ENCODE results near the gene TEX101.
"Not testable (repeated sequence)": the region's sequence is repeated elsewhere in the genome, so short reads cannot be mapped to it uniquely, and the experiment has no call there.

Gene TEX101

GRCh38 chr19:43414554-43414953 lies at the start of gene TEX101:
TEX101 (plus strand) TSS chr19:43414890; CDS start chr19:43415920, 1,030 bp downstream.
- no peak for DNase-seq (ENCODE audit: insufficient read length, low spot score)
- no peak for FAIRE-seq
- TF ChIP-seq CTCF (IDR thresholded peaks at IDR 0.05; ENCODE audit: insufficient read depth, missing control alignments) = no peak

- not testable (repeated sequence) for FAIRE-seq; DNase-seq (ENCODE audit: insufficient read length, low spot score)
Measured at GRCh38 chr19:43365677-43366076, 49.0 kb upstream of the TEX101 start.

GRCh38 chr19:43367822-43368221 lies 46.9 kb upstream of the TEX101 start:
- TF ChIP-seq CTCF (IDR thresholded peaks at IDR 0.05; ENCODE audit: insufficient read depth, missing control alignments) = no peak
- no peak for FAIRE-seq

GRCh38 chr19:43368897-43369296 lies 45.8 kb upstream of the TEX101 start:
- not testable (repeated sequence) for DNase-seq (ENCODE audit: insufficient read length, low spot score); FAIRE-seq

More at GRCh38 chr19:43367822-43368221, 46.9 kb upstream of the TEX101 start:
- no peak for DNase-seq (ENCODE audit: insufficient read length, low spot score)

GRCh38 chr19:43371909-43372308 lies 42.8 kb upstream of the TEX101 start:
- no peak for FAIRE-seq
- TF ChIP-seq CTCF (IDR thresholded peaks at IDR 0.05; ENCODE audit: insufficient read depth, missing control alignments) = no peak

GRCh38 chr19:43372462-43372861 lies 42.2 kb upstream of the TEX101 start:
- FAIRE-seq (no peak), DNase-seq (ENCODE audit: insufficient read length, low spot score) (no peak)
- TF ChIP-seq CTCF (IDR thresholded peaks at IDR 0.05; ENCODE audit: insufficient read depth, missing control alignments) = no peak

More at GRCh38 chr19:43371909-43372308, 42.8 kb upstream of the TEX101 start:
- no peak for DNase-seq (ENCODE audit: insufficient read length, low spot score)

- DNase-seq (ENCODE audit: insufficient read length, low spot score); FAIRE-seq: not testable (repeated sequence)
Measured at GRCh38 chr19:43377624-43378023, 37.1 kb upstream of the TEX101 start.

GRCh38 chr19:43380008-43380407 lies 34.7 kb upstream of the TEX101 start:
- TF ChIP-seq CTCF (IDR thresholded peaks at IDR 0.05; ENCODE audit: insufficient read depth, missing control alignments) = no peak
- DNase-seq (ENCODE audit: insufficient read length, low spot score) = no peak
- no peak for FAIRE-seq

- no peak for DNase-seq (ENCODE audit: insufficient read length, low spot score)
- no peak for TF ChIP-seq CTCF (IDR thresholded peaks at IDR 0.05; ENCODE audit: insufficient read depth, missing control alignments)
- FAIRE-seq = no peak
Measured at GRCh38 chr19:43380771-43381386, 33.8 kb upstream of the TEX101 start.

GRCh38 chr19:43382586-43383216 lies 32.0 kb upstream of the TEX101 start:
- DNase-seq (ENCODE audit: insufficient read length, low spot score); FAIRE-seq: not testable (repeated sequence)

- DNase-seq (ENCODE audit: insufficient read length, low spot score) = not testable (repeated sequence)
Measured at GRCh38 chr19:43383254-43383653, 31.4 kb upstream of the TEX101 start.

GRCh38 chr19:43383759-43384158 lies 30.9 kb upstream of the TEX101 start:
- FAIRE-seq; DNase-seq (ENCODE audit: insufficient read length, low spot score): not testable (repeated sequence)

More at GRCh38 chr19:43383254-43383653, 31.4 kb upstream of the TEX101 start:
- not testable (repeated sequence) for FAIRE-seq

Measured in D721Med (cell line).